Thyroid gland (tissue), 4 donors: ENCODE measurements around the gene ATXN1.

ENCODE experiments used
- CTCF ChIP-seq, 6 experiments: fragments of 200-600 bp in 3 of 6; fragments of 450-650 bp in 3 of 6; sonication (generic) in 3 of 6; IDR thresholded peaks; one replicate each; pipeline ENCODE4 v1.5.1; 2016 to 2019; ENCODE audit warnings: antibody characterized with exemption in 6 of 6, mild to moderate bottlenecking in 2 of 6, inconsistent platforms in 1 of 6, moderate library complexity in 1 of 6
- POLR2A ChIP-seq, 2 donors: fragments of 450-650 bp; IDR thresholded peaks; one replicate each; pipeline ENCODE4 v1.6.1; 2017; ENCODE audit warnings: antibody characterized with exemption in 2 of 2, mild to moderate bottlenecking in 2 of 2, moderate library complexity in 1 of 2

GRCh38 chr6:16602035-16602434, 159.2 kb downstream of the ATXN1 start:
- TF ChIP-seq CTCF (IDR thresholded peaks at IDR 0.05): no peak
- no peak for TF ChIP-seq POLR2A (IDR thresholded peaks at IDR 0.05)
